Activated CD4-positive, alpha-beta T cell treated with anti-CD3 and anti-CD28 coated beads, Interleukin-10, Interleukin-2, amounts not matched to agents 100 ng/mL and 50 ng/mL, durations not matched to agents 16 hours and 8 hours (primary cell): ENCODE results near the gene PRIM1.
"Not testable (repeated sequence)": the region's sequence is repeated elsewhere in the genome, so short reads cannot be mapped to it uniquely, and the experiment has no call there.

ENCODE experiments used
- DNase-seq: peaks from one replicate; pipeline ENCODE4 v3.0.0-alpha.2; 2020

PRIM1 gene

DNA sequence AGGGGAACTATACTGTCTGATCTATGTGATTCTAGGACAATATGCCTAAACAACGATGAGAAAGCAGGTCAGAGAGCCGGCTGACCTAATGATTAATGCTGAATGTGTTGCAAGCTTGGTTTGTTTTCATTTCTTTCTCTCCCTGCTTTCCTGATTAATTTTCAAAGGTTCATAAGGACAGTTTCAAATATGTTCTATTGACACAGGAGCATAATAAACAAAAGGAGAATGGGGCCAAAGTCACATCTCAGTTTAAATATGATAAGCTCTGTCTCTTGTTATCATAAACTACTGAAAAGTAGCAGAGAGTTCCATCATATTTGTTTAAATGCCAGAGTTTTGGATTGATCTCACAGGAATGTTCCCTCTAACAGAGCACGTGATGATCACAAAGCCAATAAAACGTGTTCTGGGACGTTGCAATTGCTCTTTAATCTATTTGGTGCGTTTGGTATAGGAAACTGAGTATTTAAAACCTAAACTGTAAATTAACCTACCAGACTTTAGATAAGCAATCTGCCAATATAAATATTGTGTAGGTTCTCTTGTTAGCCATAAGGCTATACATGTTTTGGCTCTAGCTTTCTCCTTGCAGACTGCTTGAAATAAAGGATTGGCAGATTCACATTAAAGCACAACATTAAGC lies 7.3 kb upstream of the PRIM1 start:
- DNase-seq = no peak

DNA sequence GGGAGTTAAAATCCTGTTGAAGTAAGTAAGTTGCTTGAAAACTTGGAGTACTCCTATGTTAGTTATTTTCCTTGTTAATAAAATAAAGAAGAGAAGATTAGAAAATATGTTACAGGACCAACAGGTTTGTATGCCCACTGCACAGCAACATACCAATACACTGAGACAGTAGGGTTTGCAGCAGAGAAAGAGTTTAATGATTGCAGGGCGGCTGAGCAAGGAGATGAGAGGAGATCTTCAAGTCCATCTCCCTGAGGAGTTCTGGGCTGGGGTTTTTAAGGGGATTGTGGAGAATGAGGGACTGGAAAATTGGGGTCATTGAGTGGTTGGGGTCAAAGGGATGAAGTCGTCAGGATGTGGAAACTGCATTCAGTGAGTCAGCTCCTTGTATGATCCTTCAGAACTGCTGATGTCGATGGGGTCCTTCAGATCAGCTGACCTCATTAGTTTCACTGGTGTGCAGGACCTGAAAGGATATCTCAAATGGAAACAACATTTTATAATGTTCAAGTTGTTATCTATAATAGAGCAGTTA lies 6.7 kb upstream of the PRIM1 start:
- DNase-seq = no peak

DNA sequence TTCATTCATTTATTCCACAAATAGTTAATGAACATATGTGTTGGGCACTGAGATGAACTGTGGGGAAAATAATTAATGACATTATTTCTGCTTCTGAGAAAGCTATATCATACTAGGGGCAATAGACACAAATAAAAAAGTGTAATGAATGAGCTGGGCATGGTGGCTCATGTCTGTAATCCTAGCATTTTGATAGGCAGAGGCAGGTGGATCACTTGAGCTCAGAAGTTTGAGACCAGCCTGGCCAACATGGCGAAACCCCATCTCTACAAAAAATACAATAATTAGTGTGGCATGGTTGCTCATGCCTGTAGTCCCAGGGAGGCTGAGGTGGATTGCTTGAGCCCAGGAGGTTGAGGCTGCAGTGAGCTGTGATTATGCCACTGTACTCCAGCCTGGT lies 5.8 kb upstream of the PRIM1 start:
- not testable (repeated sequence) for DNase-seq

DNA sequence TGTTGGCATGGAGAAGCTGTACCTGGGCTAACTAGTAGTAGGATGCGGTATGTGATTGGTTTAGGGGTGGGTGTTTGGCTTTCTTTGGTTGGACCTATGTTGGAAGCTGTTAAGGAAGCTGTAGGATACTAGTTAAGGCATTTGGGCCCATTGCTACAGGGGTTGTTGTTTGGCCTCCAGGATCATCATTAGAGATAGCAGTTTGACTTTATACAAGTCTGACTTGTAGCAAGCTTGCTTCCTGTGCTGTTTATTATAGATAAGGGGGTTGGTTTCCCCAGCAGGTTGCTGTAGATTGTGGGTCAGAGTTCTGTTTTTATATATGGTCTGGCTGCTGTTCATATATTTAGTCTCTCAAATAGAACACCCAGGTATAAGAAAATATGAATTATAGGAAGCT lies 1.4 kb upstream of the PRIM1 start:
- no peak for DNase-seq

DNA sequence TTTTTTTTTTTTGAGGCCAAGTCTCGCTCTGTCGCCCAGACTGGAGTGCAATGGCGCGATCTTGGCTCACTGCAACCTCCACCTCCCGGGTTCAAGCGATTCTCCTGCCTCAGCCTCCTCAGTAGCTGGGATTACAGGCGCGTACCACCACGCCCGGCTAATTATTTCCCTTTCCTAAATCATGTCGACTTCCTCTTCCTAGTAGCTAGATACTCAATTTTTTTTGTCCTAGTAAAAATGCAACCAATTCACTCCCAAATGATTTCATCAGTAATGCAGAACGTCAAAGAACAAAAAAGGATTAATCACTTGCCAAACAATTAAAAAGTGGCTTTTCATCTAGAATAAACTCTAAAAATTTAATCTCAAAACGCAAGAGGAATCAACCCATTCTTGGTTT lies 1.5 kb downstream of the PRIM1 start:
- not testable (repeated sequence) for DNase-seq

DNA sequence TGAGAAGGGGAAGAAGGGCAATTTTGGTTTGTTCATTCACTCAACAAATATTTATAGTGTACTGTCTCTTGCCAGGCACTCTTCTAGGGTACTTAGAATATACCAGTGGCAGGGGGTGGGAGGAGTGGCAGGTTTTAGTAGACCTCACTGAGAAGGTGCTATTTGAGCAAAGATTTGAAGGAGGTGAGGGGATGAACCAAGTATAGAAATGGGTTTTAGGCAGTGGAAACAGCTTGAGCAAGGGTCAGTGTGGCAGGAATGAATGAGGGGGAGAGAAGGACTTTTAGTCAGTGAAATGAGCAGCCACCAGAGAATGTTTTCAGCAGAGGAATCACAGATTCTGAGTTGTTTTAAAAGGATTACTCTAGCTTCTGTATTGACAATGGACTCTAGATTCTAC lies 2.3 kb downstream of the PRIM1 start:
- DNase-seq = no peak

DNA sequence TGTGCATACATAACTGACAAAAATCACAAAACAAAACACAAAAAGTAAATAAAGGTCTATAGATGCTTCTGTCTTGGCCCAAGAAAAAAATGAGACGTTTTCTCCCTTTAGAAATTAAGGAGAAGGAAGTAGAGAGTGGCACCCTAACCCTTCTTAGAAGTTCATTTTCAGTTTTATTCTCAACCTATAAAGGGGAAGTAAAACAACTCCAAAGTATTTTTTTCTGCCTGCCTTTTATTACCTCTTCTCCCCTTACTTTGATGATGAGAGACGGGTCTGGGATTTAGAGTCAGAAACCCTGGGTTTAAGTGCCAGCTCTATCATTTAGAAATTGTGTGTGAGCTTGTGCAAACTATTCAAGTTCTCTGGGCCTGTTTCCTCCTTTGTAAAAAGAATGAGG lies 2.8 kb downstream of the PRIM1 start:
- no peak for DNase-seq

DNA sequence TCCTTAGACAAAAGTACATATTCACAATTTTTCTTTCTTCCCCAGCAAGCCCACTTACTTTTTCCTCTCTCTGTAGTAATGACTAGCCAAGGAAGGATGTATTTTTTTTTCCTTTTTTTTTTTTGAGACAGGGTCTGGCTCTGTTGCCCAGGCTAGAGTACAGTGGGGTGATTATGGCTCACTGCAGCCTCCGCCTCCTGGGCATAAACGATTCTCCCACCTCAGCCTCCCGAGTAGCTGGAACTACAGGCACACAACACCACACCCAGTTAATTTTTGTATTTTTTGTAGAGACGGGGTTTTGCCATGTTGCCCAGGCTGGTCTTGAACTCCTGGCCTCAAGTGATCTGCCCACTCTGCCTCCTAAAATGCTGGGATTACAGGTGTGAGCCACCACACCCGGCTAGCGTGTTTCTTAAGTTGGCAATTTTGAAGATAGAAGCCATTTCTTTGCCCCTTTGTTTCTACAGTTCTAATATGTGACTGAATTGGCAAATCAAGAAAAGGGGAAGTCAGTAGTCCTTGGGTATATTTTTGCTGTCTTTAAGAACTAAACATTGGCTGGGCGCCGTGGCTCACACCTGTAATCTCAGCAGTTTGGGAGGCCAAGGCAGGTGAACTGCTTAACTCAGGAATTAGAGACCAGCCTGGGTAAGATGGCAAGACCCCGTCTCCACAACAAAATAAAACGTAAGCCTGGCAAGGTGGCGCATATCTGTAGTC lies 23.8 kb downstream of the PRIM1 start:
- no peak for DNase-seq

DNA sequence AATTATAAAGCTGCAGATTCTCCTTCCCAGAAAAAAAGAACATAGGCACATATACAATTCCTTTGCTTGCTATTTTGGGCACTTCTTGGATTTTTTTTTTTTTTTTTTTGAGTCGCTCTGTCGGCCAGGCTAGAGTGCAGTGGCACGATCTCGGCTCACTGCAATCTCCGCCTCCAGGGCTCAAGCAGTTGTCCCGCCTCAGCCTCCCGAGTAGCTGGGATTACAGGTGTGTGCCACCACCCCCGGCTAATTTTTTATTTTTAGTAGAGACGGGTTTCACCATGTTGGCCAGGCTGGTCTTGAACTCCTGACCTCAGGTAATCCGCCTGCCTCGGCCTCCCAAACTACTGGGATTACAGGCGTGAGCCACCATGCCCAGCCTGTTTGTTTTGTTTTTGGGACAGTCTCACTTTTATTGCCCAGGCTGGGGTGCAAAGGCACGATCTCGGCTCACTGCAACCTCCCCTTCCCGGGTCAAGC lies 25.9 kb downstream of the PRIM1 start:
- not testable (repeated sequence) for DNase-seq

DNA sequence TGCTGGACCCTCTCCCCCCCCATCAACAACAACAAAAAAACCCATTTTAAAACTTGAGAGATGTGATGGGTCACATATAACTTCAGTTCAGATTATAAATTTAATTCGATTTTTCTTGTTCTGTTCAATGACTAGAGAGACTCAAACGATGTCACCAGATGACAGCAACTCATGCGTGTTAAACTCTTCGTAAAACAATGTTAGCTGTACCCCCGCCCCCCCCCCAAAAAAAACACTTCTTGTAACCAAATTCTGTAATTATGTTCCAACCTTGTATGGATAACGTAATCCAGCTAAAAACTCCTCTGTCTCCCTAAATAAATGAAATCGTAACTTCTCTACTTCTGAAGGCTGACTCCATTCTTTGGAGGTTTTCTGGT lies 26.4 kb downstream of the PRIM1 start:
- DNase-seq = no peak

DNA sequence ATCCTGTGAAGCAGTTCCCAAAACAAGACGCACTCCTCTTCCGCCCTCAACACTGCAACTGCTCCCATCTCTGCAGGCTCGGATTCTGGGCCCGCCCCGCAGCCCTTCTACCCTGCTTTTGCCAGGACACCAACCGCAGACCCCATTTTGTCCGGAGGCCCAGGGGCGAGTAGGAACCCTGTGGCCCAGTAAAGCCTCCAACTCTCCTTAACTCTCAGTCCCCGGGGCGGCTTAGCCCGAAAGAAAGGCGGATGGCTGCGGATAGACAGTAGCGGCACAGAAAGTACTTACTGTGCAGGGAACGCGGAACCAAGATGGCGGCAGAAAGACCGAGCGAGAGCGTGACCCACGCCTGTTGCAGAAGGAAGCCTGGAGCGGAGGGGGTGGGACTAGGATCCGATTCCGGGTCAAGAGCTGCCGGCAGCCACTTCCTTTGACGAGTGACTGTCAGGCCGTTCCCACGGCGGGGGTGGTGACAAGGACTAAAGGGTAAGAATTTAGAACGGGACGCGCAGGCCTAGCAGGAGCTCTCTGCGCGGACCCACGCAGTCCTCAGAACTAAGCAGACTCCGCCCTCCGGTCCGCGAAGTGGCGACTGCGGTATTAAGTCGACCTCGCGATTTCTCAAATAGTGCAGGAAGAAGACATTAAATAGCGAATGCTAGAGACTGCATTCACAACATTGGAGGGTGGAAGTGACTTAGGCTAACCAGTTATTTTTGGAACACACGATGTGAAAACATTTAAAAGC lies 27.0 kb downstream of the PRIM1 start, which contains the start of gene NACA:
NACA (minus strand) TSS at position 328 of the 751 bp plus-strand sequence. CDS start 778 bp downstream, outside the sequence.
- peak; percentile 99 for DNase-seq

DNA sequence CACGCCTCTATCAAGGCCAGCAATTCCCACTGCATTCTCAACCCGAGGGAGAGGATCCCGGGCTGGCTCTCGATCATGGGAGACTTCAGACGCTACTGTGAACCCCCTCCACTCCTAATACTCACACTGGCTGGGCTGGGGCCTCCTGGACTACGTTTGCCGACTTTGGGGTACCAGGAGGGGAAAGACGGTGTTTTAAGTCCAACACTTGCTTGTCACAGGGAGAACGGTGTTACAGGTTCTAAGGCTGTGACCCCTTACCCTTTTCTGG lies 27.5 kb downstream of the PRIM1 start:
- no peak for DNase-seq

DNA sequence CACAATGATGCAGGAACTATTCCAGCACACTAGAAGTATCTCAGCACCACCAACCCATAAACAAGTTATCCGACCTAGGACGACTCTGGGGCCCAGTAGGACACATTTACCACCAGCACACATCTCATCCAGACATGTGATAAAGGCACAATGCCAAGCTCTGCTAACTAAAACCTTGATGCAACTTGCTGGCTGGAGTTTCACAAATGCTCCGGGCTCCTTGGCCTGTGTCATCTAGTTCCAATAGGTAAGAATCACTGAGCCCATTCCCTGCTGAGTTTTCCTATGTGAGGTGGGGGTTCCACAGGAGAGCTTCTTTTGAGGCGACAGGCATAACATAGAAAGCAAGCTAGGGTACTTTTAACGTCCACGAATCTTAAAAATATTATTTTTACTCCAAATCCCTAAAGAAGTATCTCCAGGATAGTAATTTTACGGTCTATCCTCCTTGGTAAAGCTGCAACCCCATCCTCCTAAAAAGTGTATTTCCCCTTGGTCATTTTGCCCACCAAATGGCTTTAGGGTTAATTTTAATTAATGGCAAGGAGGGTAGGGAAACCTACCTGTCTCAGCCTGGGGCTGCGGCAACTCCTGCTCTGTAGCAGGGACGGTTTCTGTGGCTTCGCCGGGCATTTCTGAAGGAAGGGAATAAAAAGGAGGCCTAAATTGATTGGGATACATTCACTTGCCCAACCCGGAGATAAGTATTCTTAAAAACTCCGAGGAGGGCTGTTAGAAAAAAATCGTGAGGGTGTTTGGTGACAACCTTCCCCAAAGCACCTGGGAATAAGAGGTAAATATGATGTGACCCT lies 28.0 kb downstream of the PRIM1 start:
- DNase-seq = peak; percentile 38

DNA sequence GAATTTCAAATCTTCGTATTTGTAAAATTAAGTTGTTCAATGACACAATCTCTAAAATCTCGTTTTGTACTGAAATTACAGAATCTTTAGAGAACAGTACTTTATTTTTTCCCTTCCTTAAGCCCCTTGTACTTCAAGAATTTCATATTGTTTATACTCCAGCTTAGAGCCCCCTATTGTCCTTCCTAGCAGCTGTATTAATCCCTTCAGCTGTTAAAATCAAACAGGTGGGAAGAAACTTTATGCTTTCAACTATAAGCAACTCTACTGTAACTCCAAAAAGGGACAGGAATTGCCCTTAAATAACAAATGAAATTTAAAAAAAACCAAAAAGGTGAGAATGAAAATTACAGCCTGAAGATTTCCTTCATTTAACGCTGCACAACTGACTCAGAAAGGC lies 28.8 kb downstream of the PRIM1 start:
- DNase-seq = no peak

DNA sequence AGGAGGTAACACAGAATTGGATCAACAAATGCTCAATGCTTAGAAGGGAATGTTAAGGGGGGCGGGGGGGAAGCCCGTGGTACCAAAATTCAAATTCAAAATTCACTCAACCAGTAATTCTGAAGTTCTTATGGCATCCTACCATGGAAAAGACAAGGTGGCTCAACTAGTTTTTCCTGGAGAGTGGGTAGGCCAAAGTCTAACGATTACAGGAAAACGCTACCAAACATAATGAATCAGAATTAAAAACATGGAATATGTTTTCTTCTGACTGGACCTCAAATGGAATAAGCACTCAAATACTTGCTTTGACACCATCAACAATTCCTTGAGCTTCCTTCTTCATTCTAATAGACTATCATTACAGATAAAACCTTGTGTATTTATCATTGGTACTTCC lies 29.3 kb downstream of the PRIM1 start:
- DNase-seq = no peak

DNA sequence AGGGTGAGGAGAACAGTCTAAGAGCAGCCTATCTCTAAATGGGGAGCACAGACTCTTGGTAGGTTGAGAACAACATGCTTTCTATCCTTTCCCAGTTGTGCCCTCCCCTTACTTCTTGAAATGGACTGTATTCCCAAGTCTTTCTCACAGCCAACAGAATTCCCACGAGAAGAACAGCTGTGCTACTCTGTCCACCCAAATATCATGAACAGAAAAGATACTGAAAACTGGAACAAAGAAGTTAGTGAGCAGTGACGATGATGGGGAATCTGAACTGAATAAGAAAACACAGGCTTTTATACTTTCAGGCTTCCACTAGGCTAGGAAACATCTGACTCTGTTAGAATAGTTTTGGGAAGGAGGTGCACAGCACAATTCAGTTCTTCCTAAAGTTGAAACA lies 30.4 kb downstream of the PRIM1 start:
- DNase-seq = no peak

DNA sequence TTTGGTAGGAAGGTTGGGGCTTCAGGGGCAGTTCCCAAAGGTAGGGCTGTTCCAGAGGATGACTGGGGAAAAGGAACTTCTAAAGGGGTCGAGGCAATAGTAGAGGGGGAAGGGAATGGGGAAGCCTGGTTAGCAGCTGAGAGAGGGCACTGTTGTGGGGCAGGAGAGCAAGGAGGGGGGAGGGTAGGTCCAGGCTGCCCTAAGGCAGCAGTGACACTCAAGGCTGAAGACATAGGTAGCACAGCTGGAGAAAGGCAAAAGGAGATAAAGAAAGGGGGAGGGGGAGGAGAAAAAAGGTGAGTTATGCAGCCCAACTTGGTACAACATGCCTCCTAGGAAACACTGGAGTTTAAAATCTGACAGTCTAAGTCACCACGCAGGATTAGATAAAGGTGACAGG lies 30.9 kb downstream of the PRIM1 start:
- DNase-seq = no peak

DNA sequence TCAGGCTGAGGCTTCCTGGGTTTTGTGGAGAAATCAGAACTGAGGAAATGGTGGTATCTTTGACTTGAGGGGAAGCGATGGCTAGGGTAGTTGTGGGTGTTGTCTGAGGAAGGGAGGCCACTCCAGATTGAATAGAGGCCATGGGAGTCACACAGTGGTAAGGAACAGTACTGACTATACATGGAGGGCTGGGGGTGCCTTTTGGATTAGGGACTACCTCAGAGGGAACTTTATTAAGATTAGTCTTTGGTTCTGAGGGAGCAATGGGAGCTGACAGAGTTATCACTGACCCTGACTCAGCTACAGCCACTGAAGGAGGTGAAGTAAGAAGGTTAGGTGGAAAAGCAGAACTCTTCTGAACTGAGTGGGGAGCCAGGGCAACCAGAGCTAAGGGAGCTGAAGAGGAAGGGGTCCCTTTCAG lies 31.4 kb downstream of the PRIM1 start:
- DNase-seq = no peak

DNA sequence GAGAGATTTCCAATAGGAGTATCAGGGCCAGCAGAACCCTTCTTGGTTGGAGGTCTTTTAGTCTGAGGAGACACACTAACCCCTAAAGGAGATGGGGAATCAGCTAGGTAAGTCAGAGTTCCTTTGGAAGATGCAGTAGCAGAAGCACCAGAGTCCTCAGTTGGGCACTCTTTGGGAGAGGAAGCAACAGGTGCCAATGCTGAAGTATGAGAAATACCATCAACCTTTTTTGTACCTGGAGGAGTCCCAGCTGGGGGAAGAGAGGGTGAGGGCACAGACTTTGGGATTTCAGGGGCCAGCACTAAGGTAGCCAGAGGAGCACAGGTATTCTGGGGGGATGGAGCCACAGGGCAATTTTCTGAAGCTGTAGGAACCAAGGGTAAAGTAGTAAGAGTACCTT lies 33.1 kb downstream of the PRIM1 start:
- DNase-seq = no peak

DNA sequence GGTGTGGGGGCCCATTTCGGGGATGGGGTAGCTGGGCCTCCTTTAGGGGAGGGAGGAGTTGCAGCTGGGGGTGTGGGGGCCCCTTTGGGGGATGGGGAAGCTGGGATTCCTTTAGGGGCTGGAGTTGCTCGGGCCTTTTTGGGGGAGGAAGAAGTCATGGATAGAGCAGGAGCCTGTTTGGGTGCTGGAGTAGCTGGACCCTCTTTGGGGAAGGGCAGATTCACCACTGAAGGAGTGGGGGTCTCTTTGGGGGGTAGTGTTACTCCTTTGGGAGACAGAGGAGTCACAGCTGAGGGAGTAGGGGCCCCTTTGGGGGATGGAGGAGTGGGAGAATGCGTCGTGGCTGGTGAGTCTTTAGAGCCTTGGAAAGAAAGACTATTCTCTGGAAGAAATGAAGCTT lies 33.5 kb downstream of the PRIM1 start:
- DNase-seq = no peak

DNA sequence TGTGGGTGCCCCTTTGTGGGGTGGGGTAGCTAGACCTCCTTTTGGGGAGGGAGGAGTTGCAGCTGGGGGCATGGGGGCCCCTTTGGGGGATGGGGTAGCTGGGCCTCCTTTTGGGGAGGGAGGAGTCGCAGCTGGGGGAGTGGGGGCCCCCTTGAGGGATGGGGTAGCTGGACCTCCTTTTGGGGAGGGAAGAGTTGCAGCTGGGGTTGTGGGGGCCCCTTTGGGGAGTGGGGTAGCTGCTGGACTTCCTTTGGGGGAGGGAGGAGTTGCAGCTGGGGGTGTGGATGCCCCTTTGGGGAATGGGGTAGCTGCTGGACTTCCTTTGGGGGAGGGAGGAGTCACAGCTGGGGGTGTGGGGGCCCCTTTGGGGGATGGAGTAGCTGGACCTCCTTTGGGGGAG lies 34.0 kb downstream of the PRIM1 start:
- no peak for DNase-seq

DNA sequence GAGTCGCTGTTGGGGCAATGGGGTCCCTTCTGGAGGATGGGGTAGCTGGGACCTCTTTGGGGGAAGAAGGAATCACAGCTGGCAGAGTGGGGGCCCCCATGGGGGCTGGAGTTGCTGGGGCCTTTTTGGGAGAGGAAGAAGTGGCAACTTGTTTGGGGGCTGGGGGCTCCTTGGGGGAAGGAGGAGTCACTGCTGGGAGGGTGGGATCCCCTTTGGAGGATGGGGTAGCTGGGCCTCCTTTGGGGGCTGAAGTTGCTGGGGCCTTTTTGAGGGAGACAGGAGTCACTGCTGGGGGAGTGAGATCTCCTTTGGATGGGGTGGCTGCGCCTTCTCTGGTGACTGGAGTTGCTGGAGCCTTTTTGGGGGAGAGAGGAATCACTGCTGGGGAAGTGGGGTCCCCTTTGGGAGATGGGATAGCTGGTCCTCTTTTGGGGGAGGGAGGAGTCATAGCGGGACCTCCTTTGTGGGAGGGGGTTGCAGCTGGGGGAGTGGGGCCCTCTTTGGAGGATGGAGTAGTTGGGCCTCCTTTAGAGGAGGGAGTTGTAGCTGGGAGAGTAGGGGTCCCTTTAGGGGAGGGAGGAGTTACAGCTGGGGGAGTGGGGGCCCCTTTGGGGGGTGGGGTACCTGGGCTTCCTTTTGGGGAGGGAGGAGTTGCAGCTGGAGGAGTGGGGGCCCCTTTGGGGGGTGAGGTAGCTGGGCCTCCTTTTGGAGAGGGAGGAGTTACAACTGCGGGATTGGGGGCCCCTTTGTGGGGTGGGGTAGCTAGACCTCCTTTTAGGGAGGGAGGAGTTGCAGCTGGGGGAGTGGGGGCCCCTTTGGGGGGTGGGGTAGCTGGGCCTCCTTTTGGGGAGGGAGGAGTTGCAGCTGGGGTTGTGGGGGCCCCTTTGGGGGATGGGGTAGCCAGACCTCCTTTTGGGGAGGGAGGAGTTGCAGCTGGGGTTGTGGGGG lies 34.9 kb downstream of the PRIM1 start:
- no peak for DNase-seq
